ENCODE measurements around the gene SLC22A4. TPM values are rescaled to one million over a fixed set of nuclear protein-coding genes. Genes with fewer than 3 reads are reported as not detected.

SLC22A4 gene
- total RNA-seq, 2 donors from 2014 or later = 1.5 to 1.9 TPM

- Mint-ChIP-seq H3K9me3 (peaks cover 0 to 5% of the 10 kb centered on the region in 2 donors), H3K36me3 (peaks cover 0 to 7% of the 10 kb centered on the region in 2 donors), H3K27ac (no peak overlapping the region)
- ATAC-seq (no peak), DNase-seq (ENCODE audit: low spot score in 2 of 2) (no peak)
Measured at GRCh38 chr5:132342291-132343180, 48.3 kb downstream of the SLC22A4 start.

- no peak for DNase-seq (ENCODE audit: low spot score in 2 of 2)
- Mint-ChIP-seq H3K27ac (no peak overlapping the region), H3K9me3 (peaks cover 0 to 5% of the 10 kb centered on the region in 2 donors), H3K36me3 (peaks cover 8 to 18% of the 10 kb centered on the region in 2 donors)
- no peak for ATAC-seq
Measured at GRCh38 chr5:132344775-132345514, 50.8 kb downstream of the SLC22A4 start.

- ATAC-seq (no peak), DNase-seq (ENCODE audit: low spot score in 2 of 2) (no peak)
- H3K27ac Mint-ChIP-seq = no peak overlapping the region
- peaks cover 5 to 19% of the 10 kb centered on the region in 2 donors for H3K36me3 Mint-ChIP-seq
- no peaks in the 10 kb centered on the region for H3K9me3 Mint-ChIP-seq
Measured at GRCh38 chr5:132353486-132353995, 59.3 kb downstream of the SLC22A4 start.

- ATAC-seq (no peak), DNase-seq (ENCODE audit: low spot score in 2 of 2) (no peak)
- peaks cover 0 to 13% of the 10 kb centered on the region in 2 donors for H3K36me3 Mint-ChIP-seq
Measured at GRCh38 chr5:132354381-132355139, 60.4 kb downstream of the SLC22A4 start.

GRCh38 chr5:132355140-132355765 lies 61.1 kb downstream of the SLC22A4 start:
- no peaks in the 10 kb centered on the region for H3K9me3 Mint-ChIP-seq
- peaks cover 0 to 13% of the 10 kb centered on the region in 2 donors for H3K36me3 Mint-ChIP-seq
- ATAC-seq = no peak
- DNase-seq (ENCODE audit: low spot score in 2 of 2) = no peak
- H3K27ac Mint-ChIP-seq = no peak overlapping the region

More at GRCh38 chr5:132354381-132355139, 60.4 kb downstream of the SLC22A4 start:
- H3K9me3 Mint-ChIP-seq = no peaks in the 10 kb centered on the region
- no peak overlapping the region for H3K27ac Mint-ChIP-seq

GRCh38 chr5:132358775-132359174 lies 64.6 kb downstream of the SLC22A4 start:
- no peak overlapping the region for H3K27ac Mint-ChIP-seq
- peaks cover 0 to 4% of the 10 kb centered on the region in 2 donors for H3K36me3 Mint-ChIP-seq
- DNase-seq (ENCODE audit: low spot score in 2 of 2) (no peak), ATAC-seq (no peak)
- no peaks in the 10 kb centered on the region for H3K9me3 Mint-ChIP-seq

GRCh38 chr5:132362086-132362485 lies 67.9 kb downstream of the SLC22A4 start:
- H3K9me3 Mint-ChIP-seq = no peaks in the 10 kb centered on the region
- H3K36me3 Mint-ChIP-seq = peaks cover 0 to 4% of the 10 kb centered on the region in 2 donors
- ATAC-seq = no peak
- H3K27ac Mint-ChIP-seq = no peak overlapping the region
- DNase-seq (ENCODE audit: low spot score in 2 of 2) = no peak

- DNase-seq (ENCODE audit: low spot score in 2 of 2) (no peak), ATAC-seq (peak; percentile 71 to 85)
- H3K36me3 Mint-ChIP-seq = peaks cover 0 to 4% of the 10 kb centered on the region in 2 donors
- H3K27ac Mint-ChIP-seq = no peak overlapping the region
- H3K9me3 Mint-ChIP-seq = no peaks in the 10 kb centered on the region
Measured at GRCh38 chr5:132363431-132364112, 69.4 kb downstream of the SLC22A4 start.

- Mint-ChIP-seq H3K9me3 (no peaks in the 10 kb centered on the region), H3K27ac (no peak overlapping the region), H3K36me3 (peaks cover 0 to 4% of the 10 kb centered on the region in 2 donors)
- DNase-seq (ENCODE audit: low spot score in 2 of 2) (no peak), ATAC-seq (no peak)
Measured at GRCh38 chr5:132364319-132364718, 70.1 kb downstream of the SLC22A4 start.

GRCh38 chr5:132365213-132365612 lies 71.0 kb downstream of the SLC22A4 start:
- DNase-seq (ENCODE audit: low spot score in 2 of 2) (no peak), ATAC-seq (no peak)
- H3K27ac Mint-ChIP-seq = no peak overlapping the region
- H3K9me3 Mint-ChIP-seq = no peaks in the 10 kb centered on the region
- peaks cover 0 to 4% of the 10 kb centered on the region in 2 donors for H3K36me3 Mint-ChIP-seq

GRCh38 chr5:132368186-132368585 lies 74.0 kb downstream of the SLC22A4 start:
- ATAC-seq = no peak
- Mint-ChIP-seq H3K36me3 (peaks cover 0 to 17% of the 10 kb centered on the region in 2 donors), H3K27ac (no peak overlapping the region), H3K9me3 (no peaks in the 10 kb centered on the region)
- no peak for DNase-seq (ENCODE audit: low spot score in 2 of 2)

GRCh38 chr5:132369007-132369473 lies 74.8 kb downstream of the SLC22A4 start:
- H3K27ac Mint-ChIP-seq = peak overlapping the region; percentile 87 to 93
- DNase-seq (ENCODE audit: low spot score in 2 of 2) (no peak), ATAC-seq (no peak)
- no peaks in the 10 kb centered on the region for H3K9me3 Mint-ChIP-seq
- H3K36me3 Mint-ChIP-seq = peaks cover 0 to 13% of the 10 kb centered on the region in 2 donors

- DNase-seq (ENCODE audit: low spot score in 2 of 2) = peak; percentile 74 to 86
- Mint-ChIP-seq H3K9me3 (no peaks in the 10 kb centered on the region), H3K36me3 (peaks cover 0 to 13% of the 10 kb centered on the region in 2 donors), H3K27ac (peak within 1 kb of the TSS; percentile 87 to 93)
- ATAC-seq = peak; percentile 93 to 94
Measured at GRCh38 chr5:132369474-132370180, 75.4 kb downstream of the SLC22A4 start, which contains the start of gene SLC22A5. Gene SLC22A5, plus strand, starts transcription at chr5:132369710. Its CDS starts 263 bp downstream, at chr5:132369973.

- Mint-ChIP-seq H3K27ac (peak overlapping the region; percentile 60 to 87), H3K9me3 (no peaks in the 10 kb centered on the region), H3K36me3 (peaks cover 0 to 13% of the 10 kb centered on the region in 2 donors)
- no peak for ATAC-seq
- DNase-seq (ENCODE audit: low spot score in 2 of 2) = no peak
Measured at GRCh38 chr5:132370181-132370970, 76.2 kb downstream of the SLC22A4 start.
